GM12891 (cell line): Measurements from ENCODE around the gene ABHD18.

ENCODE experiments used
- POLR2A ChIP-seq: IDR thresholded peaks from 2 replicates; pipeline ENCODE4 v1.6.1; 2011; ENCODE audit warnings: low read depth, low read length, control low read depth
- POLR2AphosphoS5 ChIP-seq: IDR thresholded peaks from 2 replicates; pipeline ENCODE4 v1.6.1; 2011; ENCODE audit warnings: low read depth, low read length, control low read depth
- POU2F2 ChIP-seq: IDR thresholded peaks from 2 replicates; pipeline ENCODE4 v1.6.1; 2011; ENCODE audit warnings: low read depth, mild to moderate bottlenecking, control low read depth, low read length, moderate library complexity
- SPI1 ChIP-seq: IDR thresholded peaks from 2 replicates; pipeline ENCODE4 v1.6.1; 2011; ENCODE audit warnings: low read depth, low read length, control low read depth
- TAF1 ChIP-seq: IDR thresholded peaks from 2 replicates; pipeline ENCODE4 v1.6.1; 2011; ENCODE audit warnings: low read depth, low read length, control low read depth

GRCh38 chr4:127985989-127986388 lies 20.8 kb downstream of the ABHD18 start:
- TF ChIP-seq POLR2A (no peak), POLR2AphosphoS5 (no peak), TAF1 (no peak), POU2F2 (no peak), SPI1 (no peak)
